HEK293T (cell line): ENCODE results near the gene ZDHHC14.

Experiments
- BHLHE40 ChIP-seq: fragments of 450-650 bp; IDR thresholded peaks from 2 replicates; pipeline ENCODE4 v1.6.1; 2016; ENCODE audit warnings: mild to moderate bottlenecking, moderate library complexity, borderline replicate concordance
- CTBP1 ChIP-seq: fragments of 450-650 bp; IDR thresholded peaks from 2 replicates; pipeline ENCODE4 v1.6.1; 2016; ENCODE audit warnings: borderline replicate concordance
- FOXM1 ChIP-seq: fragments of 450-650 bp; IDR thresholded peaks from 2 replicates; pipeline ENCODE4 v1.6.1; 2017; ENCODE audit warnings: mild to moderate bottlenecking, borderline replicate concordance
- TARDBP ChIP-seq: fragments of 450-650 bp; IDR thresholded peaks from 2 replicates; pipeline ENCODE4 v1.6.1; 2016
- ZNF384 ChIP-seq: fragments of 450-650 bp; IDR thresholded peaks from 2 replicates; pipeline ENCODE4 v1.6.1; 2016

GRCh38 chr6:157452096-157452495 is 71.1 kb downstream of the ZDHHC14 start:
- TF ChIP-seq ZNF384: no peak
- no peak for TF ChIP-seq BHLHE40
- no peak for TF ChIP-seq TARDBP
- no peak for TF ChIP-seq CTBP1
- no peak for TF ChIP-seq FOXM1
